ENCODE data around the gene POLD4.

DNA sequence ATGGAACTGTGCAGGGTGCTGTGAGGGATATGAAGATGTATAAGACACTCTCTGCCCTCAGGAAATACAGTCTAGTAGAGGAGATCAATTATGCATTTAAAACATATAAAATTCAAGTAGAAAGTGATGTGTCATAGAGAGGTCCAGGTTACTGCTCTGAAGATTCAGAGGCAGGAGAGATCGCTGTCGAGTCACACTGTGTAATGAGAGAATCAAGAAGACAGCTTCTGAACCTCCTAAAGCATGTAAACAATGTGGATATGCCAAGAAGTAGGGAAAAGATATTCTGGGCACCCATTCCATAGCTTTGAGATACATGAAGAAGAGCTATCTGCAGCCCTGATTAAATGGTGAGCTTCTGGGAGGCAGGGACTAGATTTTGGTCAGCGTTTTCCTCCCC, 33.3 kb downstream of the POLD4 start:
- TF ChIP-seq, protein P1, sequence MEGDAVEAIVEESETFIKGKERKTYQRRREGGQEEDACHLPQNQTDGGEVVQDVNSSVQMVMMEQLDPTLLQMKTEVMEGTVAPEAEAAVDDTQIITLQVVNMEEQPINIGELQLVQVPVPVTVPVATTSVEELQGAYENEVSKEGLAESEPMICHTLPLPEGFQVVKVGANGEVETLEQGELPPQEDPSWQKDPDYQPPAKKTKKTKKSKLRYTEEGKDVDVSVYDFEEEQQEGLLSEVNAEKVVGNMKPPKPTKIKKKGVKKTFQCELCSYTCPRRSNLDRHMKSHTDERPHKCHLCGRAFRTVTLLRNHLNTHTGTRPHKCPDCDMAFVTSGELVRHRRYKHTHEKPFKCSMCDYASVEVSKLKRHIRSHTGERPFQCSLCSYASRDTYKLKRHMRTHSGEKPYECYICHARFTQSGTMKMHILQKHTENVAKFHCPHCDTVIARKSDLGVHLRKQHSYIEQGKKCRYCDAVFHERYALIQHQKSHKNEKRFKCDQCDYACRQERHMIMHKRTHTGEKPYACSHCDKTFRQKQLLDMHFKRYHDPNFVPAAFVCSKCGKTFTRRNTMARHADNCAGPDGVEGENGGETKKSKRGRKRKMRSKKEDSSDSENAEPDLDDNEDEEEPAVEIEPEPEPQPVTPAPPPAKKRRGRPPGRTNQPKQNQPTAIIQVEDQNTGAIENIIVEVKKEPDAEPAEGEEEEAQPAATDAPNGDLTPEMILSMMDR (CRISPR knock-in tag; IDR thresholded peaks at IDR 0.05): no peak
- TF ChIP-seq POLR2A (IDR thresholded peaks at IDR 0.05; ENCODE audit: insufficient read depth in 1 of 2, low read depth in 2 of 2, low read length in 2 of 2) (no peak), TAF1 (CRISPR knock-in tag; IDR thresholded peaks at IDR 0.05) (no peak), CCAR2 (optimal IDR thresholded peaks at IDR 0.05; ENCODE audit: low read depth, low read length) (no peak), SRF (IDR thresholded peaks at IDR 0.05; ENCODE audit: low read depth, low read length) (no peak), ZFP1 (CRISPR knock-in tag; IDR thresholded peaks at IDR 0.05) (no peak), CHD2 (IDR thresholded peaks at IDR 0.05; ENCODE audit: low read depth, low read length) (no peak), CBX2 (IDR thresholded peaks at IDR 0.05; ENCODE audit: low read depth, low read length) (no peak), CBX2 (CRISPR knock-in tag; IDR thresholded peaks at IDR 0.05; ENCODE audit: low read depth) (no peak)
- TF ChIP-seq, protein P2, sequence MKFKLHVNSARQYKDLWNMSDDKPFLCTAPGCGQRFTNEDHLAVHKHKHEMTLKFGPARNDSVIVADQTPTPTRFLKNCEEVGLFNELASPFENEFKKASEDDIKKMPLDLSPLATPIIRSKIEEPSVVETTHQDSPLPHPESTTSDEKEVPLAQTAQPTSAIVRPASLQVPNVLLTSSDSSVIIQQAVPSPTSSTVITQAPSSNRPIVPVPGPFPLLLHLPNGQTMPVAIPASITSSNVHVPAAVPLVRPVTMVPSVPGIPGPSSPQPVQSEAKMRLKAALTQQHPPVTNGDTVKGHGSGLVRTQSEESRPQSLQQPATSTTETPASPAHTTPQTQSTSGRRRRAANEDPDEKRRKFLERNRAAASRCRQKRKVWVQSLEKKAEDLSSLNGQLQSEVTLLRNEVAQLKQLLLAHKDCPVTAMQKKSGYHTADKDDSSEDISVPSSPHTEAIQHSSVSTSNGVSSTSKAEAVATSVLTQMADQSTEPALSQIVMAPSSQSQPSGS (CRISPR knock-in tag; IDR thresholded peaks at IDR 0.05): no peak
